SK-N-SH (cell line): Measurements from ENCODE around the gene RWDD3. TPM values are rescaled to one million over a fixed set of nuclear protein-coding genes. Genes with fewer than 3 reads are reported as not detected.

Experiments
- CTCF ChIA-PET: fragments of 300-600, 350-600 bp; formaldehyde crosslinking; extraction: SDS; loops from one replicate; lab custom pipeline; 2021; lab: Yijun Ruan, JAX
- POLR2A ChIA-PET: fragments of 350-600 bp; sonication (Branson Sonifier 250); formaldehyde crosslinking; extraction: SDS; loops from one replicate; lab custom pipeline; 2020; ENCODE audit warnings: antibody characterized with exemption, inconsistent platforms; lab: Yijun Ruan, JAX
- DNase-seq: peaks from one replicate; pipeline ENCODE4 v3.0.0; 2012
- H2AFZ ChIP-seq: fragments of 200-600 bp; sonication (generic); 2 replicates; pipeline ENCODE4 v1.8.1; 2016; ENCODE audit warnings: antibody characterized with exemption, mild to moderate bottlenecking, low read depth
- H3F3A ChIP-seq: fragments of 200-600 bp; sonication (generic); replicated peaks from 2 replicates; pipeline ENCODE3; 2016; ENCODE audit warnings: antibody characterized with exemption, mild to moderate bottlenecking; ENCODE audit not compliant: insufficient read depth
- H3K27ac ChIP-seq, 2 experiments: fragments of 200-500 bp in 1 of 2; fragments of 200-600 bp in 1 of 2; sonication (Bioruptor generic) in 1 of 2; sonication (generic), shearing (Covaris generic) in 1 of 2; 2 replicates each; pipeline versions ENCODE4 v1.5.1 to v1.6.1; 2014 to 2016; ENCODE audit warnings: low read depth in 2 of 2, inconsistent platforms in 1 of 2, low read length in 1 of 2, mild to moderate bottlenecking in 1 of 2, mixed read lengths in 1 of 2
- H3K27me3 ChIP-seq: fragments of 200-600 bp; sonication (generic), shearing (Covaris generic); 2 replicates; pipeline ENCODE4 v1.6.1; 2016; ENCODE audit warnings: mixed run types; ENCODE audit not compliant: insufficient read depth
- H3K36me3 ChIP-seq, 2 experiments: fragments of 200-500 bp in 1 of 2; fragments of 200-600 bp in 1 of 2; sonication (Bioruptor generic) in 1 of 2; sonication (generic) in 1 of 2; replicated peaks in 1 of 2; 2 replicates each; pipeline versions ENCODE3 to v1.5.1; 2014 to 2016; ENCODE audit warnings: low read length in 1 of 2, mild to moderate bottlenecking in 1 of 2; ENCODE audit not compliant: insufficient read depth in 2 of 2, control insufficient read depth in 1 of 2
- H3K4me1 ChIP-seq, 2 experiments: fragments of 200-500 bp in 1 of 2; fragments of 200-600 bp in 1 of 2; sonication (Bioruptor generic) in 1 of 2; sonication (generic), shearing (Covaris generic) in 1 of 2; 2 replicates each; pipeline versions ENCODE4 v1.5.1 to v1.6.1; 2014 to 2016; ENCODE audit warnings: low read depth in 1 of 2, low read length in 1 of 2, mixed run types in 1 of 2; ENCODE audit not compliant: insufficient read depth in 2 of 2, control insufficient read depth in 1 of 2
- H3K4me2 ChIP-seq: fragments of 200-600 bp; sonication (generic), shearing (Covaris generic); 2 replicates; pipeline ENCODE4 v1.6.1; 2017; ENCODE audit warnings: mixed run types
- H3K4me3 ChIP-seq, 2 experiments: fragments of 200-500 bp in 1 of 2; fragments of 200-600 bp in 1 of 2; sonication (Bioruptor generic) in 1 of 2; sonication (generic), shearing (Covaris generic) in 1 of 2; 2 replicates each; pipeline versions ENCODE4 v1.5.1 to v1.8.1; 2014 to 2016; ENCODE audit warnings: low read depth in 2 of 2, inconsistent platforms in 1 of 2, low read length in 1 of 2, mild to moderate bottlenecking in 1 of 2, mixed read lengths in 1 of 2, moderate library complexity in 1 of 2
- H3K79me2 ChIP-seq: fragments of 200-600 bp; sonication (generic); 2 replicates; pipeline ENCODE4 v1.8.1; 2017; ENCODE audit warnings: mild to moderate bottlenecking; ENCODE audit not compliant: insufficient read depth
- H3K9ac ChIP-seq: fragments of 200-600 bp; sonication (generic); 2 replicates; pipeline ENCODE4 v1.6.1; 2017; ENCODE audit warnings: mixed run types
- H3K9me2 ChIP-seq: fragments of 200-600 bp; sonication (generic); 2 replicates; pipeline ENCODE4 v1.6.1; 2017; ENCODE audit warnings: mixed run types
- H3K9me3 ChIP-seq: fragments of 200-600 bp; sonication (generic); 2 replicates; pipeline ENCODE4 v1.6.1; 2017; ENCODE audit warnings: mixed run types, mild to moderate bottlenecking, moderate library complexity
- H4K20me1 ChIP-seq: fragments of 200-600 bp; sonication (generic); 2 replicates; pipeline ENCODE4 v1.6.1; 2017; ENCODE audit warnings: mild to moderate bottlenecking, mixed run types; ENCODE audit not compliant: insufficient read depth
- CHD2 ChIP-seq: fragments of 150-350 bp; IDR thresholded peaks from 2 replicates; pipeline ENCODE4 v1.6.1; 2018; ENCODE audit warnings: low read length; ENCODE audit not compliant: partially characterized antibody
- ELF1 ChIP-seq: IDR thresholded peaks from 2 replicates; pipeline ENCODE4 v1.4.0; 2012
- FOSL2 ChIP-seq: IDR thresholded peaks from 2 replicates; pipeline ENCODE4 v1.4.0; 2012; ENCODE audit warnings: low read depth, mild to moderate bottlenecking, moderate library complexity, borderline replicate concordance
- FOXM1 ChIP-seq: IDR thresholded peaks from 2 replicates; pipeline ENCODE4 v1.4.0; 2012; ENCODE audit warnings: low read depth, mild to moderate bottlenecking
- GABPA ChIP-seq: IDR thresholded peaks from 2 replicates; pipeline ENCODE4 v1.4.0; 2012; ENCODE audit warnings: low read depth, mild to moderate bottlenecking
- MXI1 ChIP-seq: IDR thresholded peaks from 2 replicates; pipeline ENCODE4 v1.6.1; 2012; ENCODE audit warnings: mild to moderate bottlenecking, low read depth, low read length, improper control_type of control experiment
- NFIC ChIP-seq: IDR thresholded peaks from 2 replicates; pipeline ENCODE4 v1.4.0; 2012; ENCODE audit warnings: borderline replicate concordance
- NRF1 ChIP-seq: IDR thresholded peaks from 2 replicates; pipeline ENCODE4 v1.6.1; 2012; ENCODE audit warnings: low read depth, mild to moderate bottlenecking, low read length
- PBX3 ChIP-seq: IDR thresholded peaks from 2 replicates; pipeline ENCODE4; 2012
- POLR2AphosphoS5 ChIP-seq: IDR thresholded peaks from 2 replicates; pipeline ENCODE4 v1.6.1; 2012; ENCODE audit warnings: low read depth, low read length
- RCOR1 ChIP-seq: fragments of 150-350 bp; IDR thresholded peaks from 2 replicates; pipeline ENCODE4 v1.6.1; 2017; ENCODE audit warnings: antibody characterized with exemption, low read length
- RFX5 ChIP-seq: IDR thresholded peaks from 2 replicates; pipeline ENCODE4 v1.6.1; 2012; ENCODE audit warnings: mild to moderate bottlenecking, improper control_type of control experiment, low read length
- SMC3 ChIP-seq: IDR thresholded peaks from 2 replicates; pipeline ENCODE4 v1.6.1; 2012; ENCODE audit warnings: low read depth, low read length, improper control_type of control experiment
- TAF1 ChIP-seq: IDR thresholded peaks from 2 replicates; pipeline ENCODE4 v1.6.1; 2012; ENCODE audit warnings: low read depth, mild to moderate bottlenecking, low read length, moderate library complexity, borderline replicate concordance
- TEAD4 ChIP-seq: IDR thresholded peaks from 2 replicates; pipeline ENCODE4 v1.4.0; 2012; ENCODE audit warnings: mild to moderate bottlenecking, borderline replicate concordance; ENCODE audit not compliant: insufficient read depth
- USF2 ChIP-seq: fragments of 150-350 bp; IDR thresholded peaks from 2 replicates; pipeline ENCODE4 v1.6.1; 2017; ENCODE audit warnings: antibody characterized with exemption, low read length, low read depth, borderline replicate concordance
- YY1 ChIP-seq: IDR thresholded peaks from 2 replicates; pipeline ENCODE4 v1.4.0; 2012; ENCODE audit warnings: low read depth, mild to moderate bottlenecking
- ZBTB33 ChIP-seq: IDR thresholded peaks from 2 replicates; pipeline ENCODE4 v1.4.0; 2012; ENCODE audit warnings: low read depth, borderline replicate concordance
- WGBS: methylation state at CpG from one replicate; pipeline ENCODE4 v1.1.6; 2017; ENCODE audit warnings: low lambda C conversion rate; 5-methylcytosine and 5-hydroxymethylcytosine counted together
- polyA plus RNA-seq, 3 experiments: library from polyadenylated mRNA; depleted of rRNA; stranded (reverse); fragments of >200 nt; gene quantifications; 2 replicates each; pipeline ENCODE4 v1.2.3, GENCODE V29; 2012

RWDD3 gene
- polyA plus RNA-seq, 1 of the 3 experiments (the other 2 are of a cell fraction): 11.9 TPM

GRCh38 chr1:95247607-95248006 lies 13.6 kb downstream of the RWDD3 start:
- Histone ChIP-seq H4K20me1 (no peaks in the 10 kb centered on the region), H3K79me2 (peaks cover 12% of the 10 kb centered on the region), H2AFZ (no peak overlapping the region), H3K9me3 (no peaks in the 10 kb centered on the region), H3K4me2 (no peak overlapping the region), H3K9ac (no peak overlapping the region), H3K27ac (no peak overlapping the region), H3K36me3 (peaks cover 42 to 60% of the 10 kb centered on the region in 2 experiments), H3K4me3 (no peak overlapping the region), H3K27me3 (no peaks in the 10 kb centered on the region), H3F3A (no peaks in the 10 kb centered on the region), H3K4me1 (peaks cover 3 to 4% of the 10 kb centered on the region in 2 experiments; a peak in 2 of 4 replicates), H3K9me2 (no peaks in the 10 kb centered on the region)
- 96% methylated on average over 3 of the region's 3 CpGs for WGBS
- POLR2A ChIA-PET: no interaction called here
- TF ChIP-seq ELF1 (no peak), CHD2 (no peak), TAF1 (no peak), MXI1 (no peak), NFIC (no peak), GABPA (no peak), SMC3 (no peak)
- CTCF ChIA-PET: interaction anchor here (1.0 kb wide), 1 partner anchor 204 kb away, joined by 3 read pairs; no protein-coding TSS in a partner anchor
- no peak for DNase-seq

DNA sequence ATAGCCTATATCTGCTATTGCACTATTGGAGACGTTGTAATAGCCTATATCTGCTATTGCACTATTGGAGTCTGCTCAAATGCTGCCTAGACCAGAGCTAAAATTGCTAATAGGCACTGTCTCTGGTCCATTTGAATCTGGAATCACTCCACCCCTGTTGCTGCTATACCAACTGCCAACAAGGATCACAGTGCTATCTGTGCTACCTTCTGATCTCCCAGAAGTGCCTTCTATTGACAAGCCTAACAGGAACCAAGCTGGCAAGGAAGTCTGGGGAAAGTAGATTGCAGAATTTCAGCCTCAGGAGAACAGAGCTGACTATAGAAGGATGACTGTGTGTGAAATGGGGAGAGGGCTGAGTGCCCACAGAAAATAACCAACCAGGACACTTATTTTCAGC lies 15.9 kb downstream of the RWDD3 start:
- peaks cover 30 to 39% of the 10 kb centered on the region in 2 experiments for H3K36me3 ChIP-seq
- H3K4me3 ChIP-seq: no peak overlapping the region
- H4K20me1 ChIP-seq: no peaks in the 10 kb centered on the region
- H3K27me3 ChIP-seq: no peaks in the 10 kb centered on the region
- ChIA-PET POLR2A (no interaction called here), CTCF (interaction anchor here (2.8 kb wide), 1 partner anchor 16 kb away, joined by 10 read pairs; the partner anchor contains the start of gene RWDD3)
- TF ChIP-seq FOXM1 (no peak), MXI1 (no peak), ZBTB33 (no peak), RCOR1 (no peak), TEAD4 (no peak), USF2 (no peak), PBX3 (no peak), SMC3 (no peak), POLR2AphosphoS5 (no peak), NRF1 (no peak), ELF1 (no peak), YY1 (no peak), CHD2 (no peak), GABPA (no peak), NFIC (no peak), RFX5 (no peak), FOSL2 (no peak)
- no peak overlapping the region for H3K27ac ChIP-seq
- H3K79me2 ChIP-seq: peaks cover 8% of the 10 kb centered on the region
- no peak overlapping the region for H2AFZ ChIP-seq
- no peak overlapping the region for H3K9ac ChIP-seq
- WGBS: no CpG with 5 or more reads among the region's 1 CpG
- no peaks in the 10 kb centered on the region for H3K9me2 ChIP-seq
- H3K4me1 ChIP-seq: peaks cover 0 to 4% of the 10 kb centered on the region in 2 experiments; a peak in 1 of 4 replicates
- no peaks in the 10 kb centered on the region for H3F3A ChIP-seq
- no peak for DNase-seq
- no peaks in the 10 kb centered on the region; the same call in 1 of the 2 replicates for H3K9me3 ChIP-seq
- no peak overlapping the region for H3K4me2 ChIP-seq
